Heart left ventricle (tissue), 13 donors: ENCODE data around the gene KIAA0930.

Source experiments
- CTCF ChIP-seq, 12 donors: fragments of 200-600 bp; sonication (generic) in 4 of 12; IDR thresholded peaks; one replicate each; pipeline versions ENCODE4 v1.5.0 to v1.8.0; 2018 to 2022; ENCODE audit warnings: antibody characterized with exemption in 12 of 12, mild to moderate bottlenecking in 5 of 12
- POLR2A ChIP-seq, 2 donors: fragments of 450-650 bp; IDR thresholded peaks; one replicate each; pipeline ENCODE4 v1.6.1; 2017; ENCODE audit warnings: antibody characterized with exemption in 2 of 2, mild to moderate bottlenecking in 2 of 2, moderate library complexity in 2 of 2
- donor health status: ischemic (EF 13 %, LVEDD 7.1; RV severe dilation, severe dysfunction).
- donor health status: DM: no; HTN: yes; CAD: no.
- donor health status: DM: no; HTN: no; CAD: no.
- donor health status: ischemic (EF 25% LVEDD 6.9; RV normal size, moderate dysfunction).
- donor health status: ischemic (EF 25% LVEDD 5.7; RV mildly dilated, moderate dysfunction).
- donor health status: ischemic (EF 35%, LVEDD 5.7; RV mildly dilated, moderate dysfunction).
- donor health status: nonischemic (EF 11% LVEDD 7.7; RV severe dilation, severe dysfunction).
- donor health status: DM: yes; HTN: yes; CAD: no.
- donor health status: PGD.
- donor health status: ischemic (EF 29% LVEDD 5.4; RV normal size, mild dysfunction).
- donor health status: nonischemic (EF 23%, LVEDD 6.1; RV moderate dilation, normal function).

- TF ChIP-seq CTCF (IDR thresholded peaks at IDR 0.05), result no peak
- TF ChIP-seq POLR2A (IDR thresholded peaks at IDR 0.05), result no peak
These were observed 43.6 kb downstream of the KIAA0930 start for GRCh38 chr22:45196926-45197605.
